Measurements from ENCODE around the gene DLG2. TPM values are rescaled to one million over a fixed set of nuclear protein-coding genes. Genes with fewer than 3 reads are reported as not detected.

The DLG2 gene
- total RNA-seq, 1 donor from 2014 or later = 1.8 TPM

- H3K4me2 ChIP-seq (ENCODE audit: low read length) = no peak overlapping the region
- FAIRE-seq (no peak), DNase-seq (ENCODE audit: low read depth) (no peak)
- H3K9ac ChIP-seq (ENCODE audit: low read length) = no peak overlapping the region
- no peaks in the 10 kb centered on the region for H4K20me1 ChIP-seq (ENCODE audit: insufficient read depth, low read length)
- TF ChIP-seq EZH2 (IDR thresholded peaks at IDR 0.05; ENCODE audit: insufficient read depth, low read length) = no peak
- no peak for TF ChIP-seq CTCF (IDR thresholded peaks at IDR 0.05; ENCODE audit: insufficient read depth, low read depth, low read length)
- H3K9me3 ChIP-seq (ENCODE audit: insufficient read depth, low read depth, low read length) = no peaks in the 10 kb centered on the region
- Mint-ChIP-seq H3K36me3 (ENCODE audit: low read depth, unreplicated experiment) (no peaks in the 10 kb centered on the region), H3K27ac (ENCODE audit: unreplicated experiment) (no peak overlapping the region), H3K4me1 (ENCODE audit: low read depth, unreplicated experiment) (no peaks in the 10 kb centered on the region), H3K27me3 (ENCODE audit: low read depth, unreplicated experiment) (no peaks in the 10 kb centered on the region), H3K9me3 (ENCODE audit: unreplicated experiment) (no peaks in the 10 kb centered on the region), H3K4me3 (ENCODE audit: unreplicated experiment) (no peak overlapping the region)
- no peak overlapping the region for H3K27ac ChIP-seq (ENCODE audit: low read depth, low read length)
- H3K4me1 ChIP-seq (ENCODE audit: insufficient read depth, low read length) = no peaks in the 10 kb centered on the region
- H3K4me3 ChIP-seq (ENCODE audit: insufficient read depth, low read depth, low read length) = no peak overlapping the region
- H3K36me3 ChIP-seq (ENCODE audit: insufficient read depth, low read length) = no peaks in the 10 kb centered on the region
- H2AFZ ChIP-seq (ENCODE audit: low read depth, low read length) = no peak overlapping the region
- no peaks in the 10 kb centered on the region for H3K27me3 ChIP-seq (ENCODE audit: insufficient read depth, low read length)
- H3K79me2 ChIP-seq (ENCODE audit: insufficient read depth, low read length) = no peaks in the 10 kb centered on the region
Observed at GRCh38 chr11:84836371-84836770, 790.8 kb downstream of the DLG2 start.

GRCh38 chr11:84833488-84834088 lies 793.6 kb downstream of the DLG2 start:
- no peak for DNase-seq (ENCODE audit: low read depth)
- H3K4me3 ChIP-seq (ENCODE audit: insufficient read depth, low read depth, low read length) = no peak overlapping the region
- no peaks in the 10 kb centered on the region for H3K36me3 Mint-ChIP-seq (ENCODE audit: low read depth, unreplicated experiment)
- H3K27me3 ChIP-seq (ENCODE audit: insufficient read depth, low read length) = no peaks in the 10 kb centered on the region
- H3K9ac ChIP-seq (ENCODE audit: low read length) = no peak overlapping the region
- H3K36me3 ChIP-seq (ENCODE audit: insufficient read depth, low read length) = no peaks in the 10 kb centered on the region
- no peaks in the 10 kb centered on the region for H3K9me3 ChIP-seq (ENCODE audit: insufficient read depth, low read depth, low read length)
- no peaks in the 10 kb centered on the region for H4K20me1 ChIP-seq (ENCODE audit: insufficient read depth, low read length)
- no peaks in the 10 kb centered on the region for H3K27me3 Mint-ChIP-seq (ENCODE audit: low read depth, unreplicated experiment)
- H3K27ac ChIP-seq (ENCODE audit: low read depth, low read length) = no peak overlapping the region
- H2AFZ ChIP-seq (ENCODE audit: low read depth, low read length) = no peak overlapping the region
- H3K4me1 Mint-ChIP-seq (ENCODE audit: low read depth, unreplicated experiment) = peaks cover 2% of the 10 kb centered on the region
- H3K4me2 ChIP-seq (ENCODE audit: low read length) = no peak overlapping the region
- H3K4me3 Mint-ChIP-seq (ENCODE audit: unreplicated experiment) = no peak overlapping the region
- no peak for TF ChIP-seq CTCF (IDR thresholded peaks at IDR 0.05; ENCODE audit: insufficient read depth, low read depth, low read length)
- no peak for TF ChIP-seq EZH2 (IDR thresholded peaks at IDR 0.05; ENCODE audit: insufficient read depth, low read length)
- H3K4me1 ChIP-seq (ENCODE audit: insufficient read depth, low read length) = no peaks in the 10 kb centered on the region
- H3K27ac Mint-ChIP-seq (ENCODE audit: unreplicated experiment) = no peak overlapping the region
- no peaks in the 10 kb centered on the region for H3K79me2 ChIP-seq (ENCODE audit: insufficient read depth, low read length)
- no peak for FAIRE-seq
- H3K9me3 Mint-ChIP-seq (ENCODE audit: unreplicated experiment) = no peaks in the 10 kb centered on the region

- H3K9me3 Mint-ChIP-seq (ENCODE audit: unreplicated experiment) = no peaks in the 10 kb centered on the region
- DNase-seq (ENCODE audit: low read depth) = no peak
- no peak overlapping the region for H3K27ac Mint-ChIP-seq (ENCODE audit: unreplicated experiment)
Observed at GRCh38 chr11:84830372-84830771, 796.8 kb downstream of the DLG2 start.

More at GRCh38 chr11:84830372-84830771, 796.8 kb downstream of the DLG2 start:
- Histone ChIP-seq H4K20me1 (ENCODE audit: insufficient read depth, low read length) (no peaks in the 10 kb centered on the region), H3K27me3 (ENCODE audit: insufficient read depth, low read length) (no peaks in the 10 kb centered on the region), H2AFZ (ENCODE audit: low read depth, low read length) (no peak overlapping the region), H3K4me3 (ENCODE audit: insufficient read depth, low read depth, low read length) (no peak overlapping the region), H3K9ac (ENCODE audit: low read length) (no peak overlapping the region), H3K4me1 (ENCODE audit: insufficient read depth, low read length) (no peaks in the 10 kb centered on the region), H3K9me3 (ENCODE audit: insufficient read depth, low read depth, low read length) (no peaks in the 10 kb centered on the region), H3K27ac (ENCODE audit: low read depth, low read length) (no peak overlapping the region), H3K79me2 (ENCODE audit: insufficient read depth, low read length) (no peaks in the 10 kb centered on the region), H3K4me2 (ENCODE audit: low read length) (no peak overlapping the region), H3K36me3 (ENCODE audit: insufficient read depth, low read length) (no peaks in the 10 kb centered on the region)
- FAIRE-seq = no peak
- TF ChIP-seq CTCF (IDR thresholded peaks at IDR 0.05; ENCODE audit: insufficient read depth, low read depth, low read length) (no peak), EZH2 (IDR thresholded peaks at IDR 0.05; ENCODE audit: insufficient read depth, low read length) (no peak)
- Mint-ChIP-seq H3K4me3 (ENCODE audit: unreplicated experiment) (no peak overlapping the region), H3K36me3 (ENCODE audit: low read depth, unreplicated experiment) (no peaks in the 10 kb centered on the region), H3K27me3 (ENCODE audit: low read depth, unreplicated experiment) (no peaks in the 10 kb centered on the region), H3K4me1 (ENCODE audit: low read depth, unreplicated experiment) (peaks cover 6% of the 10 kb centered on the region)
